H9 (cell line): ENCODE data around the gene AMPH. TPM values are rescaled to one million over a fixed set of nuclear protein-coding genes. Genes with fewer than 3 reads are reported as not detected.

Experiments
- DNase-seq: peaks from one replicate; pipeline ENCODE4 v3.0.0-alpha.2; 2017
- H2AFZ ChIP-seq: one replicate; pipeline ENCODE4 v1.6.1; 2013; ENCODE audit warnings: mild to moderate bottlenecking, low read length, control low read depth, moderate library complexity
- H2AK5ac ChIP-seq: 2 replicates; pipeline ENCODE4 v1.6.1; 2013; ENCODE audit warnings: low read length, control low read depth, mixed read lengths; ENCODE audit not compliant: insufficient read length
- H2BK120ac ChIP-seq: one replicate; pipeline ENCODE4 v1.6.1; 2013; ENCODE audit warnings: low read depth, mild to moderate bottlenecking, low read length, control low read depth, inconsistent platforms; ENCODE audit not compliant: poor library complexity, severe bottlenecking
- H2BK12ac ChIP-seq: 2 replicates; pipeline ENCODE4 v1.6.1; 2013; ENCODE audit warnings: low read length, control low read depth, mixed read lengths, low read depth; ENCODE audit not compliant: insufficient read length
- H2BK15ac ChIP-seq: 2 replicates; pipeline ENCODE4 v1.6.1; 2013; ENCODE audit warnings: low read depth, low read length, control low read depth
- H2BK20ac ChIP-seq: one replicate; pipeline ENCODE4 v1.6.1; 2013; ENCODE audit warnings: low read depth, mild to moderate bottlenecking, low read length, control low read depth, inconsistent platforms; ENCODE audit not compliant: poor library complexity, severe bottlenecking
- H2BK5ac ChIP-seq: 2 replicates; pipeline ENCODE4 v1.6.1; 2013; ENCODE audit warnings: low read length, control low read depth, mixed read lengths; ENCODE audit not compliant: insufficient read length
- H3K14ac ChIP-seq: 2 replicates; pipeline ENCODE4 v1.6.1; 2013; ENCODE audit warnings: low read length, control low read depth; ENCODE audit not compliant: insufficient read depth
- H3K18ac ChIP-seq: 2 replicates; pipeline ENCODE4 v1.6.1; 2013; ENCODE audit warnings: low read depth, mild to moderate bottlenecking, mixed read lengths, low read length, control low read depth; ENCODE audit not compliant: insufficient read length
- H3K23ac ChIP-seq: 2 replicates; pipeline ENCODE4 v1.6.1; 2013; ENCODE audit warnings: low read length, control low read depth, mixed read lengths, low read depth; ENCODE audit not compliant: insufficient read length
- H3K23me2 ChIP-seq: 2 replicates; pipeline ENCODE4 v1.6.1; 2013; ENCODE audit warnings: low read depth, mild to moderate bottlenecking, mixed read lengths, low read length, control low read depth; ENCODE audit not compliant: insufficient read length, poor library complexity, severe bottlenecking
- H3K27ac ChIP-seq: 2 replicates; pipeline ENCODE4 v1.5.1; 2013; ENCODE audit warnings: low read length, control low read depth, mixed read lengths, low read depth; ENCODE audit not compliant: insufficient read length
- H3K27me3 ChIP-seq: 2 replicates; pipeline ENCODE4 v1.6.1; 2013; ENCODE audit warnings: low read length, control low read depth, inconsistent platforms; ENCODE audit not compliant: insufficient read depth
- H3K4ac ChIP-seq: 2 replicates; pipeline ENCODE4 v1.6.1; 2013; ENCODE audit warnings: low read depth, mild to moderate bottlenecking, control low read depth, inconsistent platforms, low read length, moderate library complexity
- H3K4me1 ChIP-seq: 2 replicates; pipeline ENCODE4 v1.6.1; 2013; ENCODE audit warnings: low read length, control low read depth, inconsistent platforms; ENCODE audit not compliant: insufficient read depth
- H3K4me2 ChIP-seq: 2 replicates; pipeline ENCODE4 v1.6.1; 2013; ENCODE audit warnings: low read length, control low read depth, mixed read lengths; ENCODE audit not compliant: insufficient read length, insufficient read depth
- H3K56ac ChIP-seq: 2 replicates; pipeline ENCODE4 v1.6.1; 2013; ENCODE audit warnings: low read depth, mild to moderate bottlenecking, mixed read lengths, low read length, control low read depth; ENCODE audit not compliant: insufficient read length
- H3K79me1 ChIP-seq: 2 replicates; pipeline ENCODE4 v1.6.1; 2013; ENCODE audit warnings: low read depth, mild to moderate bottlenecking, moderate library complexity, low read length, control low read depth, inconsistent platforms; ENCODE audit not compliant: insufficient read depth, poor library complexity, severe bottlenecking
- H3K79me2 ChIP-seq: 2 replicates; pipeline ENCODE4 v1.6.1; 2013; ENCODE audit warnings: low read length, control low read depth, inconsistent platforms; ENCODE audit not compliant: insufficient read depth
- H3K9ac ChIP-seq: 2 replicates; pipeline ENCODE4 v1.6.1; 2013; ENCODE audit warnings: low read length, control low read depth, mixed read lengths; ENCODE audit not compliant: insufficient read length; ENCODE audit errors: extremely low read depth
- H3K9me3 ChIP-seq: one replicate; pipeline ENCODE4 v1.6.1; 2013; ENCODE audit warnings: low read depth, low read length, inconsistent platforms; ENCODE audit not compliant: control insufficient read depth
- H3T11ph ChIP-seq: one replicate; pipeline ENCODE4 v1.6.1; 2013; ENCODE audit warnings: mild to moderate bottlenecking, low read length, control low read depth, inconsistent platforms
- H4K20me1 ChIP-seq: one replicate; pipeline ENCODE4 v1.6.1; 2013; ENCODE audit not compliant: control insufficient read depth, insufficient read length, insufficient read depth
- H4K5ac ChIP-seq: 2 replicates; pipeline ENCODE4 v1.6.1; 2013; ENCODE audit warnings: low read depth, mild to moderate bottlenecking, mixed read lengths, low read length, control low read depth; ENCODE audit not compliant: insufficient read length
- H4K8ac ChIP-seq: replicated peaks from 2 replicates; pipeline ENCODE4 v1.6.1; 2013; ENCODE audit warnings: low read length, control low read depth, mixed read lengths, low read depth; ENCODE audit not compliant: insufficient read length
- H4K91ac ChIP-seq: 2 replicates; pipeline ENCODE4 v1.6.1; 2013; ENCODE audit warnings: low read depth, mild to moderate bottlenecking, moderate library complexity, mixed read lengths, low read length, control low read depth; ENCODE audit not compliant: insufficient read length
- H3K27ac Mint-ChIP-seq, 3 experiments: 2 replicates in 2 of 3; 3 replicates in 1 of 3; pipeline ENCODE4 v1.8.0; 2020 to 2021; ENCODE audit warnings: mixed read lengths in 3 of 3, mild to moderate bottlenecking in 1 of 3, moderate library complexity in 1 of 3
- H3K27me3 Mint-ChIP-seq: 2 replicates; pipeline ENCODE4 v1.8.0; 2021; ENCODE audit warnings: low read depth, mild to moderate bottlenecking, moderate library complexity, mixed read lengths
- H3K36me3 Mint-ChIP-seq, 3 experiments: 2 replicates in 2 of 3; 3 replicates in 1 of 3; pipeline ENCODE4 v1.8.0; 2020 to 2021; ENCODE audit warnings: low read depth in 3 of 3, mixed read lengths in 3 of 3; ENCODE audit not compliant: insufficient read depth in 1 of 3
- H3K4me1 Mint-ChIP-seq, 2 experiments: 2 replicates each; pipeline ENCODE4 v1.8.0; 2020; ENCODE audit warnings: mixed read lengths in 2 of 2
- H3K4me3 Mint-ChIP-seq, 2 experiments: 2 replicates in 1 of 2; 3 replicates in 1 of 2; pipeline ENCODE4 v1.8.0; 2020 to 2021; ENCODE audit warnings: mild to moderate bottlenecking in 2 of 2, mixed read lengths in 2 of 2, moderate library complexity in 1 of 2
- H3K9me3 Mint-ChIP-seq, 2 experiments: 2 replicates in 1 of 2; 3 replicates in 1 of 2; pipeline ENCODE4 v1.8.0; 2020; ENCODE audit warnings: mild to moderate bottlenecking in 2 of 2, mixed read lengths in 2 of 2, moderate library complexity in 1 of 2
- CTCF ChIP-seq: fragments of 200-600 bp; sonication (generic); conservative IDR thresholded peaks from 3 replicates; pipeline ENCODE4 v1.8.0; 2021; ENCODE audit warnings: antibody characterized with exemption, mild to moderate bottlenecking
- WGBS: extraction: QIAGEN DNeasy Blood & Tissue Kit; methylation state at CpG from one replicate; pipeline ENCODE4 v1.1.7; 2013; ENCODE audit warnings: missing lambda C conversion rate, low lambda C conversion rate, mixed read lengths; ENCODE audit not compliant: insufficient read length; ENCODE audit errors: extremely low coverage; 5-methylcytosine and 5-hydroxymethylcytosine counted together
- total RNA-seq: library from RNA; stranded (reverse); gene quantifications from 2 replicates; pipeline ENCODE4 v1.2.1, GENCODE V29; 2021

The AMPH gene
- total RNA-seq, 1 experiment from 2014 or later = 4.8 TPM

- no peak overlapping the region for H2BK120ac ChIP-seq
- no peak overlapping the region for H3K18ac ChIP-seq
- H3K27ac ChIP-seq = no peak overlapping the region
- Mint-ChIP-seq H3K4me3 (no peak overlapping the region), H3K36me3 (peaks cover 0 to 5% (median 0%) of the 10 kb centered on the region in 3 experiments; a peak in 3 of 7 replicates), H3K9me3 (peaks cover 0 to 3% of the 10 kb centered on the region in 2 experiments; a peak in 2 of 5 replicates), H3K27me3 (no peaks in the 10 kb centered on the region), H3K27ac (no peak overlapping the region), H3K4me1 (peaks cover 11 to 13% of the 10 kb centered on the region in 2 experiments; a peak in 3 of 4 replicates)
- no peaks in the 10 kb centered on the region for H3K79me1 ChIP-seq
- H3K56ac ChIP-seq = no peak overlapping the region
- no peaks in the 10 kb centered on the region for H3K27me3 ChIP-seq
- H4K20me1 ChIP-seq = no peaks in the 10 kb centered on the region
- no peak overlapping the region for H2BK20ac ChIP-seq
- no peak overlapping the region for H2BK12ac ChIP-seq
- H3K23me2 ChIP-seq = no peaks in the 10 kb centered on the region
- H3K4me1 ChIP-seq = no peaks in the 10 kb centered on the region
- no peak overlapping the region for H2BK5ac ChIP-seq
- no peak overlapping the region for H2BK15ac ChIP-seq
- no peak for DNase-seq
- no peak overlapping the region for H2AFZ ChIP-seq
- H4K8ac ChIP-seq = no peak overlapping the region
- no peaks in the 10 kb centered on the region for H3K9me3 ChIP-seq
- H2AK5ac ChIP-seq = no peak overlapping the region
- H3T11ph ChIP-seq = no peak overlapping the region
- H3K14ac ChIP-seq = no peak overlapping the region
- no peak overlapping the region for H4K91ac ChIP-seq
- H3K4me2 ChIP-seq = no peak overlapping the region
- H4K5ac ChIP-seq = no peak overlapping the region
- no peak overlapping the region for H3K4ac ChIP-seq
- H3K23ac ChIP-seq = no peak overlapping the region
- no peak for TF ChIP-seq CTCF
- no peak overlapping the region for H3K9ac ChIP-seq
- no peaks in the 10 kb centered on the region for H3K79me2 ChIP-seq
- WGBS = no CpG with 5 or more reads among the region's 13 CpGs
Observed at GRCh38 chr7:38391751-38392150, 239.4 kb downstream of the AMPH start.
